Hematopoietic multipotent progenitor cell treated with erythropoietin and hydrocortisone succinate and interleukin-3 and kit ligand, for 8 days (in vitro differentiated cells): ENCODE results near the gene MYOF.
"Not testable (repeated sequence)": the region's sequence is repeated elsewhere in the genome, so short reads cannot be mapped to it uniquely, and the experiment has no call there.

Source experiments
- DNase-seq: peaks from one replicate; pipeline ENCODE4 v3.0.0-alpha.2; 2015

The MYOF gene

DNA sequence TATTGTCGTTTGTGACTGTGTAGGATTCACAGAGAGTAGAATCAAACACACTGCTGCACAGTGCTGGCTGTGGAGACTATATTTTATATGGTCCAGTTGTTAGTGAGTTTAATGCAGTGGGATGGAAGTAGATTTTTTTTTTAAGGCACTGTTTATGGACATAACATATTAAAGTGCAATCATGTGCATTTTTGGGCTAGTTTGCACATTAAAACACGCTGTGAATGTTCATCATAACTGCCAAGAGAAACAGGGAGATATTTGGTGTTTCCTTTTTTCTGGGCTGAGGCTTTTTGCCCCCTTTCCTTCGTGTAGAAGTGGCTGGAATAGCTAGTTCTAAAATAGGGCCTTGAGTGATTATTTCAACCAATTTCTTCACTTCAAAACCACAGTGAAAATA is 139.2 kb downstream of the MYOF start:
- no peak for DNase-seq

- no peak for DNase-seq
Measured at GRCh38 chr10:93342366-93342765, 139.8 kb downstream of the MYOF start.

GRCh38 chr10:93337309-93337721 is 144.8 kb downstream of the MYOF start:
- no peak for DNase-seq

DNA sequence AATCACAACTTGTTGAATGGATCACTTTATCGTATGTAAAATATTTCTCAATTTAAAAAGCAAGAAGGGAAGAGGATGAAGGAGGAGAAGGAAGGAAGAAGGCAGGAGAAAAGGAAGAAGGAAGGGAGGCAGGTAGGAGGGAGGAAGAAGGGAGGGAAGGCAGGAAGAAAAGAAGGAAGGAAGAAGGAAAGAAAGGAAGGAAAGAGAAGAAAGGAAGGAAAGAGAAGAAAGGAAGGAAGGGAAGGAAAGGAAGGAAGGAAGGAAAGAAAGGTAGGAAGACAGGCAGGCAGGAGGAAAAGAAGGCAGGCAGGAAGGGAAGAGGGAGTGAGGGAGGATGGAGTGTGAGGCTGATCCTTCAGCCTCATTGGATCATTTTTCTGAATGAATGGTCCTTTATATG is 145.5 kb downstream of the MYOF start:
- no peak for DNase-seq

DNA sequence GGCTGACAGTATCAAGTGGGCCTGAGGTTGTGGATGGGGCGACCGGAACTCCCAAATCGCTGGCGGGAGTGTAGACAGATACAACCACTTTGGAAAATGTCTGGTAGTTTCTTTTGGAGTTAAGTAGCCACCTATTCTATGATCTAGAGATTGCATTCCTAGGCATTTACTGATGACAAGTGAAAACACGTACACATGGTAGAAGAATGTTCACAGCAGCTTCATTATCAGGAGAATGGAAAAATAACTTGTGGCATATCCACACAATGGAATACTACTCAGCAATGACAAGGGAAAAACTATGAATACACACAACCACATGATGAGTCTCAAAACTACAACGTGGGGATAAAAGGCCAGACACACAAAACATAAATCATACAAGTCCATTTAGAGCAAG is 146.0 kb downstream of the MYOF start:
- DNase-seq: no peak

GRCh38 chr10:93334901-93335327 is 147.2 kb downstream of the MYOF start:
- no peak for DNase-seq

GRCh38 chr10:93334181-93334580 is 148.0 kb downstream of the MYOF start:
- DNase-seq: no peak

- DNase-seq: no peak
Measured at GRCh38 chr10:93333278-93333978, 148.7 kb downstream of the MYOF start.

DNA sequence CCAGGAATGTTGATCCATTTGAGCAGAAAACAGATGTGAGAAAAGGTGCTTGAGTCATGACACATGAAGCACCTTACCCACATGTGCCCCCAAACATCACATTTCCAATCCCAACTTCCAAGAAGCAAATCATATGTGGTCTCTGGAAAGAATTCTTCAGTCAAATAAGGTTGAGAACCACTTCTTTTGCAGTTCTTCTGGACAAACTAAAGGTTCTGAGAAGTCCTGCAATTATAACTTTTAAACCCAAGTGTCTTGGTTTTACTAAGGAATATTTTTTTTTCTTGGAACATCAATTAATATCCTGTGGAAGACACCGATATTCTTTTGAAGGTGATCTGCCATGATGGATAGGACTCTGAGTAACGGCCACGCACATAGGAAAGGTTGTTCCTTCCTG is 151.3 kb downstream of the MYOF start:
- no peak for DNase-seq

GRCh38 chr10:93319896-93320295 is 162.2 kb downstream of the MYOF start:
- no peak for DNase-seq

DNA sequence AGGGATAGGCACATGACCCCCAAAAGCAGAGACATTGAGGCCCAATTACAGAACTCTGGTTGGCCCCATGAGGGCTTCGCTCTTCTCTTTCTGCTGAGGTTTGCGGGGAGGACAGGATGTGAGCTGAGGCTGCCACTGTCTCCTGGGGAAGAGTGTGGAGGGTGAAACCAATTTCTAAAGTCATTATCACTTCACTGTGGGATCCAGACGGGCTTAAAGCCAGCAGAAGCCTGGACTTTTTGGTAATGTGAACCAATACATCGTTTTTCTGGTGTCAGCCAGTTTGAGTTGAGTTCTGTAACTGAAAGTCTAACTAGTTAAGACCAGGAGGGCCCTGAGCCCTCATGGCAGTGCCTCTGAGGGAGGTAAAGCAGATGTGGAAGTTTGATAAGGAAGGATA is 163.0 kb downstream of the MYOF start:
- DNase-seq: no peak

DNA sequence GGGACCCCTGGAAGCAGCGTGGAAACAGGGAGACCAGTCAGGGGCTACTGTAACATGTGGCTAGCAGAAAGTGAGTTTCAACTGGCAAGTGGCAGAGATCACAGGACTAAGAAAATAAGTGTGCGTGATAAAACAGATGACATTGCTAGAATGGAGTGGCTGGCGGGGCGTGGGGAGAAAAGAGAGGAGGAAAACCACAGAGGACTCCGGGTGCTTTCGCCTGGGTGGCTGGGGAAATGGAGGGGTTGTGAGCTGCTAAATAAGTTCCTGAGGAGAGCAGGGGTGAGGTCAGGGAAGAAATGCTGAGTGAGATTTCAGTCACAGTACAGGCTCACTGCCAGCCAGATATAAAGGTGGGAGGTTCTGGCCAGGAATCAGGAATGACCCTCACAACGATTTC is 166.9 kb downstream of the MYOF start:
- peak; percentile 9 for DNase-seq

- DNase-seq: not testable (repeated sequence)
Measured at GRCh38 chr10:93314656-93315055, 167.5 kb downstream of the MYOF start.

DNA sequence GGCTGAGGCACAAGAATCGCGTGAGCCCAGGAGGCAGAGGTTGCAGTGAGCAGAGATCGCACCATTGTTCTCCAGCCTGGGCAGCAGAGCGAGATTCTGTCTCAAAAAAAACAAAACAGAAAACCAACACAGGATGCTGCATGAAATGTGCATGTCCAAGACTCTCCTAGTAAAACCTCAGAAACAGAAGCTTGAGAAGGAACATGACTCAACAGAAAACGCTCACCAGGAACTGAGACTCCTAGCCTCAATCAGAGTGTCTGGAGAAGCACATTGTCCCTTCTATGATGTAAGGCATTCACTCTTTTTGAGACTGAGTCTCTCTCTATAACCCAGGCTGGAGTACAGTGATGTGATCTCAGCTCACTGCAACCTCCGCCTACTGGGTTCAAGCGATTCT is 168.3 kb downstream of the MYOF start:
- peak; percentile 5 for DNase-seq

GRCh38 chr10:93309062-93309461 is 173.1 kb downstream of the MYOF start:
- DNase-seq: no peak

DNA sequence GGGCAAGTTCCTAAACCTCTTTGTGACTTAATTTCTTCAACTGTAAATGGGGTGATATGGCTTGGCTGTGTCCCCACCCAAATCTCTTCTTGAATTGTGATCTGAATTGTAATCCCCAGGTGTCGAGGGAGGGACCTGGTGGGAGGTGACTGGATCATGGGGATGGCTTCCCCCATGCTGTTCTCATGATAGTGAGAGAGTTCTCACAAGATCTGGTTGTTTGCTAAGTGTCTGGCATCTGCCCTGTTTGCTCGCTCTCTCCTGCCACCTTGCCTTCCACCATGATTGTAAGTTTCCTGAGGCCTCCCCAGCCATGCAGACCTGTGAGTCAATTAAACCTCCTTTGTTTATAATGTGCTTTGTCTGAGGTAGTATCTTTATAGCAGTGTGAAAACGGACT is 177.0 kb downstream of the MYOF start:
- DNase-seq: no peak

- DNase-seq: no peak
Measured at GRCh38 chr10:93300981-93301380, 181.2 kb downstream of the MYOF start.

- DNase-seq: no peak
Measured at GRCh38 chr10:93300288-93300917, 181.7 kb downstream of the MYOF start.

DNA sequence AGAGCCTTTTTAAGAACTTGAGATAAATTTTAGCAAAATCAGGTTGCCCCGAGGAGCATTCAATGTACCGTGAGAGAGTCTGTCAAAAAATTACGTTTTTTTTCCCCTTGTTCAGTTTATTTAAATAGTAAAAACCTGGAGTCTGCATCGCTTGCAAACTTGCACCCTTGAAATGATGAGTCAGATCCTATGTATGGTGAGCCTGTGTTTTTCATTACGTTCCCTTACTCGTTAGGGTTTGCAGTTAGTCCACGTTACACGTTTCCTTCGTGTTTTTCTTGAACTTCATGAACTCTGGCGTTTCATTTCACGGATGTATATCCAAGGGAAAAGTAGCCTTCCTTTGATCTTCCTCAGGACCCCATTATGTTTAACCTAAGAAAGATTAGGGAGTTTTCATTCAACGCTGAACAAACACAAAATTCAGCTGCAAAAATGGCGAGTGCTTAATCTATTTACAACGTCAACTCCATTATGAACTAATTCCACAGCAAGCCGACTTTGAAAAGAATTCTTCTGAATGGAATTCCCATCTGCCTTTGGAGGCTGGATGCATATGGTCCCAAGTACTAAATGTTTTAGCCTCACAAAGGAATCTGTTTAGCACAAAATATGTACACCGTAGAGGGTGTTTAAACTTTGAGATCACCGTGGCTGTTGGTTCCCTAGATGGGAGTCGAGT is 182.4 kb downstream of the MYOF start:
- no peak for DNase-seq

GRCh38 chr10:93299195-93299594 is 182.9 kb downstream of the MYOF start:
- no peak for DNase-seq

GRCh38 chr10:93296151-93296550 is 186.0 kb downstream of the MYOF start:
- DNase-seq: no peak

GRCh38 chr10:93293999-93294398 is 188.1 kb downstream of the MYOF start:
- DNase-seq: no peak

DNA sequence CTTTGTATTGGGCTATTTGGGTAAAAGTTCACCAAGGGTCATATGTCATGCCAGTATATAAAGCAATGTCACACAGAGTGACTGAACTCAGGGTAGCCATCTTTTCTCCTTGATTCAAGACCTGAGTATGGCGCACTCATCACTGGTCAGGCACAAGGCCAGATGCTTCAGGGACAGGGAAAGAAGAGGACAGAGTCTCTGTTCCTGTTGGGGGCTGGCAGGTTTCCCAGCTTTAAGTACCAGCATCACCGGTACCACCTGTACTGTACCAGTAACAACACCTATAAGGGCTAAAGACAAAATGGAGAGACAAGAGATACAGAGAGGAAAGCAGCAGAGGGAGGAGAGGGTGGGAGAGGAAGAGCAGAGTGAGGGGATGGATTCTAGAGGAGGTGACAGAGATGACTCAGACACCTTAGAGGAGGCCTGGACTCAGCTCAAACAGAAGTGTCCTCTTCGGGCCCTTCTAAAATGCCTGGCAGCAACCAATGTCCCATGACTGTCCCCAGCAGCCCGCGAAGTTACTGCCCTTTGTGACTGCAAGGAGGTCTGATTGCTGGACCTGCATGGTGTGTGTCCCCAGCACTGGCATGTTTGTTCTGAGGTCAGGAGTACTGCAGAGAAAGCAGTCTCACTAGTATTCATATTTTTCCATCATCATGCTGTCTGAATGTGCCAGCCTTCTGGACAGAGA is 191.3 kb downstream of the MYOF start:
- DNase-seq: no peak
